SK-N-DZ (cell line): ENCODE measurements around the gene CACNA1D.

Experiments used
- DNase-seq: peaks from one replicate; pipeline ENCODE4 v3.0.0-alpha.2; 2015; ENCODE audit warnings: low spot score

The CACNA1D gene

DNA sequence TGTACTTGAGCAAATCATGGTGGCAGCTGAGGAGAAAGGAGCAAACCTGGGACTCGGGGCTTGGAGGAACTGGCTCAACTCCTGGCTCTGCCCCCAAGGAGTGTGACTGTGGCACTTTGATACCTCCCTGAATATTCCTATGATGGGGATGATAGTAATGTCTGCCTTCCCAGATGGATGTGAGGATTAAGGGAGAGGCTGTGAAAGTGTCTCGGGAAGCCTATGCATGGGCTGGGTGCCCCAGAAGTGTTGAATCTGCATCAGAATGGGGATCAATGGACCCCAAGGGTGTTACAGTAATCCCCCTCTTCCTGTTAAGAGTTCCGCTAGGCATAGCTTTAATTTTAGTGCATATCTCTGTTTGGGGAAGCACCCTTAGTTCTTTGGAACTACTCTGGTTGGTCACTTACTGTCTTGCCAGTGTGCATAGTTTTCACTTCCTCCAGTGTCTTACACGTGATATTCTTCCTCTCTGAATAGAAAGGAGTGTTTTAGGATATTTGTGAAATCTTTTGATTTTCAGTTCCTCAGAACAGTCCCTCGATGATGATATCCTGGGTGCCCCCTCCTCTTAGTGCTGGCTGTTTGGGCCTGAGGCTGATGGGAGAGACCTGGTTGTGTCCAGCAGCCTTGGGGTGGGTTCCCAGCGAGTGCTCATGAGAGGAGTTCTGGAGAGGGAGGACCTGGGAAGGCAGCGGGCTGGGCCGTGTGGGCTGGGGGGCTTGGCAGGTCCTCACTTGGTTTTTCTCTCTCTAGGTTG is 254.3 kb downstream of the CACNA1D start:
- DNase-seq, result no peak

DNA sequence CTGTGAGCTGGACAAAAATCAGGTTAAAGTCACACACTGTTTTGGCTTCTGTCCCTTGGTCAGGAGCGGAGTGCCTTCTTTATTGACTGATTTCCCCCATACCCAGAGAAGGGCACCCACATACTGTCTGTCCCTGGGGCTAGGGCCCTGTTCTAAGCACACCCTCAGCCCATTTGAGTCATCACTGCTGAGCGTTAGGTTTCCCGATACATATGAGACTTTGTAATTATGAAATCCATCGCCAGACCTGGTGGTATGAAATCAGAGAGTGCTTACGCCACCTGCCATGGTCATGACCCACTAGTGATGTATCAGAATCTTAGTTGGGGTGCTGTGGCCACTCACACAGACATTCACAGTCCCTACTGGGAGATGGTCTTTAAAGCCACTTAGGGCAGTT is 255.0 kb downstream of the CACNA1D start:
- DNase-seq, result no peak

DNA sequence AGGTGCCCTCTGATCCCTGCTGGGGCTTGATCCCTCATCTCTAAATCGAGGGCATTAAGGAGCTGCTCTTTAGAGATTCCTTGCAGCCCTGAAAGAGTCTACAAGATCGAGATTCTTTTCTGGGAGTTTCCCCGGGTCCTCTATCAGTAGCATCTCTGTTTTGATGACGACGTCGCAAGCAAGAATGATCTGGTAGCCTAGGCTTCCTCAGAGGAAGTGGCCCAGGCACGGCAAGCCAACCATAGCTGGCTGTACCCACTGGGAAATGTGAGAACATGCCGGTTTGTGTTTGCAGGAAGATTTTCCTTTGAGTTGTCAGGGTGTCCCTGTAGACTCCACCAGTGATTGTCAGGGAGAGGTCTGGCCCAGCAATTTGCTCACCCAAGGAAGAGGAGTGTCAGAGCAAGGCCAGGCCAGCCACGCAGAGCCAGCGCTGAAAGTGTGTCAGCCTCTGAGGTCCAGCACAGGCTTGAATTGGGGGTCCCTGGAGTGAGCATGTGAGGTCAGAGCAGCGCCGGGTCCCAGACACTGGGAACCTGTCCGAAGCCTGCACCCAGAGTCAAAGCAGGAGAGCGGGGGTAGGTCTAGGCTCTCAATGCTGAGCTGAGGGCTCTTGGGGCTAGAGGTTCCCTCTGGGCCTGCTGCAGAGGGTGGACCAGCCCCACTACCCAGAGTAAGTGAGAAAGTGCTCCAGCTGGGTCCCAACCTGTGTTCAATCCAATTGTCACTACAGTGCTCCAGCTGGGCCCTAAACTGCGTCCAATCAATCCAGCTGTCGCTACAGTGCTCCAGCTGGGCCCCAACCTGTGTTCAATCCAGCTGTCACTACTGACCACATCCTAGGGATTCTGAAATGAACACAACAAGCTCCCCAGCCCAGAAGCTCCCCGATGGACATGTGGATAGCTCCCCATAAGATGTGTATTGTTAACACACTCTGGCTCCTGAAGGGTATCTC is 256.1 kb downstream of the CACNA1D start:
- no peak for DNase-seq

GRCh38 chr3:53753518-53754183 is 259.2 kb downstream of the CACNA1D start:
- DNase-seq, result no peak

DNA sequence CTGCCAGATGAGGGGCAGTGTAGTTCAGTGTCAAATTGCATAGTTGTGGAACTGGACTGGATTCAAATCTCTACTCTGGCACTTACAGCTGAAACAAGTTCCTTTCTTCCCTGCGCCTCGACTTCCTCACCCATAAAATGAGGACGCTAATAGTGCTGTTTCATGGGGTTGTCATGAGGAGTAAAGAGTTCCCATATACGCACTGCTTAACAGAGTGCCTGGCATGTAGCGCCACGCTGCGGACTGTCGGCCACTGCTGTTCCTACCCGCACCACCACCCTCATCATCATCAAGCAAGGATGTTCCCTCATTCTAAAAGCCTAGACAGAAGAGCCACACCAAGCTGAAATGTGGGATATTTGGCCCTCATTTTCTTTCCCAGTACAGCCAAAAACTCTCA is 259.9 kb downstream of the CACNA1D start:
- no peak for DNase-seq

DNA sequence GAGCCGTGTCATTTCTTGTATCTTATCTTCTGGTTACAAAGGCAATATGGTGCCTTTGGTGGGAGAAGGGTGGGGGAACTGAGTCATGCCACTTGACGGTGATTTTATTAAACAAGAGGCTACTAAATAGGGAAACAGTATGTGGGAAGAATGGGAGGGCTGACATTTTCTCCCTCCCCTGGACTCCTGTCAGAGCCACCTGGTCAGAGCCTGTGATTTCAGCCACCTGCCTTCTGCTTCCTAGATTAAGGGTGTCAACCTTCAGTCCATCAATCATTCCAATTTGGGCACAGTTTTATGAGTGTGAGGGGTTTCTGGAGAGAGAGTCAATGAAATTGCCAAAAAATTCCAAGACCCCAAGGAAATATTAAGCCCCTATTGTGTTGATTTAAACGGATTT is 264.4 kb downstream of the CACNA1D start:
- DNase-seq, result no peak

GRCh38 chr3:53763353-53763752 is 268.9 kb downstream of the CACNA1D start:
- DNase-seq, result no peak

DNA sequence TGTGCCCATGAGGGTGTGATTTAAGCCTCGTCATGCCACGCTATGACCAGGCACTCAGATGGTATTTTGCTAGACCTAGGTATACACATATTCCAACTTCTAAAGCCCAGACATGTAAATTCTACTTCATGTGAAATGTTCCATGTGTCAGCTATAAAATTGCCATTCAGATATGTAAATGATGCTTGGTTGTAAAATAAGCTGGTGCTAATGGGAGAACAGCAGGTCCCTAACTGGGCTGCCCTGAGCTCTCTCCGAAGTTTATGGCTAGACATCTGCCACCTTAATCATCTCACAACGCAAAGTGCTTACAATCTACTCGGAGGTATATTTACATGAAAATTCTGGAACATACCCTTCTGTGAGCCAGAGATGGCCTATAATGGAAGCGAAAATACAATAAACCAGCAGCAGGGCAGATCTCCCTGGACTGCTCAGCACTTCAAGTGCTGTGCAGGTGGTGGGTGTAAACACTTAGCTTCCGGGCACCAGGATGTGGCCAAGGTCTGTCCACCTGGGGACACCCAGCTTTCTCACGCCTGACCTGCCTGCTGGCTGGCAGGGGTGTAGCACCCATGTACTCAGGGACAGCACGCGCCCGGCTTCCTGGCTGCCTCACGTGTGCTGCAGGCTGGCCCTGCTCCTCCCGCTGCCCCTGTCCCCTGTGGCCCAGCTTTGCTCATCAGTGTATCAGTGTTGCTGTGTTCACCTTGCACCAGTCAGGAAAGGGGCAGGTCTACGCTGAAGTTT is 269.8 kb downstream of the CACNA1D start:
- no peak for DNase-seq

GRCh38 chr3:53765753-53766152 is 271.3 kb downstream of the CACNA1D start:
- peak; percentile 11 for DNase-seq

GRCh38 chr3:53766706-53767105 is 272.3 kb downstream of the CACNA1D start:
- no peak for DNase-seq

GRCh38 chr3:53768478-53769459 is 274.4 kb downstream of the CACNA1D start:
- DNase-seq, result peak; percentile 17

DNA sequence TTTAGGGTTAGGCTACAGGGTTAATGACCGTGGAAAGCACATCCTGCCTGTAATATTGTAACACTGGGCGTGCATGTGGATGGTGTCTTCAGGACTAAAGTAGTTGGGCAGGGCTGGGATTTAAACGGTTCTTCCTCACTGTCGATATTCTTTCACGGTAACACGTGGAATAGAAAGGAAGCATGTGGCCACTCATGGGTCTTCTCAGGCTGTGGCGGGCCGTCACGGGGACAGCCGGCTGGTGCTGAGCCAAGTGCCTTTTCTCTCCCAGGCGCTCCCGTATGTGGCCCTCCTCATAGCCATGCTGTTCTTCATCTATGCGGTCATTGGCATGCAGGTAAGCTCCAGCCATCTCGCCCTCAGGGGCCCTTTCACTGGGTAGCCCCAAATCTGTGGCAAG is 278.2 kb downstream of the CACNA1D start:
- DNase-seq, result no peak

- no peak for DNase-seq
Observed at GRCh38 chr3:53773021-53773436, 278.6 kb downstream of the CACNA1D start.

DNA sequence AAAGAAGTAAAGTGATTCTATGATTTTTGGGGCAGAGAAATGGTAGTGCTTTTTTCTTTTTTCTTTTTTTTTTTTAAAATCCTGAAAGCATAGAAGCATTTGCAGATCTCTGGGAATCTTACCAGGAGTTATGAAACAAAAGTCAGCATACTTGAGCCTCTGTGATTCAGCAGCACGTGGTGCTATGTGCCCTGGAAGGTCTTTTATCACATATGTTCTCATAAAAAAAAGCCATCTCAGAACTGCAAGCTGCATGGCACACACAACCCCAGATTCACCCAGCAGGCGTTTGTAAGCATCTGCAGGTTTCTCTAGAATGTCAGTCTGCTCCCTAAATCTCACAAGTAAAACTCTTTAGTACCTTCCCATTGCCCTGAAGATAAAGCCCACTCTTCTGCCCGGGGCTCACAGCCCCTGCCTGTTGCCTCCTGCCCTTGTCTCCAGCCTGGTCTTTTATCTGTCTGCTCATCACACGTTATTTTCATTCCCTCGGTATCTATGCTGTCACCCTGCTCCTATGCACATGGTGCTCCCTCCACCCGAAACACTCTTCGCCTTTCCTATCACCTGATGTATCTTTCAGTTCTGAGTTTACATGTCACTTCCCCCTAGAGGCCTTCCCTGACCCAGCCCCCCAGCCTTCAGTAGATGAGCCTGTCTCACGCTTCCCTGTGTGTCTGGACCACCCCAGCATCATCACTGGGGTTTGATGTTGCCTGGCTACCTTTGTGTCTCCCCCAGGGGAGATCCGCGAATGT is 279.4 kb downstream of the CACNA1D start:
- DNase-seq, result peak; percentile 65

GRCh38 chr3:53774414-53774813 is 280.0 kb downstream of the CACNA1D start:
- no peak for DNase-seq

GRCh38 chr3:53775018-53775417 is 280.6 kb downstream of the CACNA1D start:
- no peak for DNase-seq

DNA sequence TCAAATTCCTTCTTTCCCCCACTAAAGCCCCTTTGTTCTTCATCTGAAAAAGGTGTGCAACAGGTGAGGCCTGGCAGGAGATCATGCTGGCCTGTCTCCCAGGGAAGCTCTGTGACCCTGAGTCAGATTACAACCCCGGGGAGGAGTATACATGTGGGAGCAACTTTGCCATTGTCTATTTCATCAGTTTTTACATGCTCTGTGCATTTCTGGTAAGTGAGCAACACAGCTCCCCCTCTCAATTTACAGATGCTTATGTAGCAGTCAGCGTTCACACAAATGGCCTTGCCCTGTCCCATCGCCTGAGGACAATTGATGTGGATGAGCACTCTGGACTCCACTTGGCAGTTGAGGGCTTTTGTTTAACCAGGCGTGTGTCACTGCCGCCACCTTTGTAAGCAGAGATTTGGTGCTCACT is 281.4 kb downstream of the CACNA1D start:
- DNase-seq, result no peak

- no peak for DNase-seq
Observed at GRCh38 chr3:53776494-53777101, 282.2 kb downstream of the CACNA1D start.

- DNase-seq, result no peak
Observed at GRCh38 chr3:53777468-53777867, 283.1 kb downstream of the CACNA1D start.
